GM12878 (cell line): ENCODE measurements around the gene RUNDC1. TPM values are rescaled to one million over a fixed set of nuclear protein-coding genes. Genes with fewer than 3 reads are reported as not detected.

Experiments
- ESRRA ChIP-seq: IDR thresholded peaks from 2 replicates; pipeline ENCODE4 v1.6.1; 2012; ENCODE audit warnings: mild to moderate bottlenecking, low read length, improper control_type of control experiment
- FOXK2 ChIP-seq: fragments of 450-650 bp; IDR thresholded peaks from 2 replicates; pipeline ENCODE4 v1.6.1; 2017; ENCODE audit warnings: mild to moderate bottlenecking, moderate library complexity
- HCFC1 ChIP-seq: fragments of 150-350 bp; IDR thresholded peaks from 2 replicates; pipeline ENCODE4 v1.6.1; 2014; ENCODE audit warnings: low read length
- HDAC2 ChIP-seq: fragments of 200-600 bp; sonication (generic); IDR thresholded peaks from 2 replicates; pipeline ENCODE4 v1.6.1; 2017
- IRF5 ChIP-seq: fragments of 450-650 bp; IDR thresholded peaks from 2 replicates; pipeline ENCODE4 v1.6.1; 2017; ENCODE audit warnings: borderline replicate concordance
- KAT2A ChIP-seq: conservative IDR thresholded peaks from 2 replicates; pipeline ENCODE4 v1.6.1; 2011; ENCODE audit warnings: low read depth, low read length; ENCODE audit not compliant: control insufficient read depth
- MEF2B ChIP-seq: fragments of 450-650 bp; IDR thresholded peaks from 2 replicates; pipeline ENCODE4 v1.6.1; 2018; ENCODE audit warnings: mild to moderate bottlenecking, moderate library complexity; ENCODE audit not compliant: partially characterized antibody, poor library complexity, severe bottlenecking
- MTA3 ChIP-seq: IDR thresholded peaks from 2 replicates; pipeline ENCODE4 v1.6.1; 2012; ENCODE audit warnings: low read length, inconsistent platforms, borderline replicate concordance
- NBN ChIP-seq: fragments of 450-650 bp; IDR thresholded peaks from 2 replicates; pipeline ENCODE4 v1.6.1; 2016
- NR2C2 ChIP-seq: IDR thresholded peaks from 2 replicates; pipeline ENCODE4 v1.6.1; 2011; ENCODE audit warnings: borderline replicate concordance, low read depth; ENCODE audit not compliant: control insufficient read depth, insufficient read length
- POLR2A ChIP-seq: IDR thresholded peaks from 2 replicates; pipeline ENCODE4 v1.6.1; 2011; ENCODE audit warnings: low read depth, mild to moderate bottlenecking, low read length
- RBBP5 ChIP-seq: fragments of 200-600 bp; sonication (generic); conservative IDR thresholded peaks from 2 replicates; pipeline ENCODE4 v1.6.1; 2016
- SIX5 ChIP-seq: IDR thresholded peaks from 2 replicates; pipeline ENCODE4 v1.6.1; 2011; ENCODE audit warnings: mild to moderate bottlenecking, low read depth, low read length, moderate library complexity; ENCODE audit not compliant: severe bottlenecking
- SREBF2 ChIP-seq: IDR thresholded peaks from 2 replicates; pipeline ENCODE4 v1.6.1; 2012; ENCODE audit warnings: mild to moderate bottlenecking, low read length
- SUZ12 ChIP-seq: fragments of 200-600 bp; sonication (generic); IDR thresholded peaks from one replicate; pipeline ENCODE4 v1.6.1; 2018; ENCODE audit warnings: antibody characterized with exemption, mild to moderate bottlenecking; ENCODE audit not compliant: unreplicated experiment
- ZNF207 ChIP-seq: fragments of 450-650 bp; IDR thresholded peaks from 2 replicates; pipeline ENCODE4 v1.6.1; 2014; ENCODE audit warnings: antibody characterized with exemption, mild to moderate bottlenecking, borderline replicate concordance
- polyA plus RNA-seq, 11 experiments: library from polyadenylated mRNA; depleted of rRNA in 4 of 11; unstranded in 6 of 11; stranded (reverse) in 5 of 11; fragments of >200 nt; fragmentation: Nextera tagmentation in 4 of 11; fragmentation: Illumina TruSeq in 1 of 11; extraction: Ambion mirVana in 4 of 11; extraction: Trizol in 1 of 11; gene quantifications; 1 replicate in 1 of 11; 2 replicates in 10 of 11; pipeline versions ENCODE4 v1.2.1 to v1.2.3, GENCODE V29; 2011 to 2016; ENCODE audit warnings: inconsistent platforms in 2 of 11, missing spikeins in 2 of 11, low read depth in 1 of 11
- total RNA-seq, 4 experiments: library from RNA; depleted of rRNA in 3 of 4; stranded (reverse); fragments of >200 nt in 3 of 4; fragmentation: Illumina TruSeq in 1 of 4; extraction: Trizol in 1 of 4; gene quantifications; 2 replicates each; pipeline versions ENCODE4 v1.2.1 to v1.2.3, GENCODE V29; 2013 to 2021
- TF ChIP-seq, protein P1 (sequence below): IDR thresholded peaks from 2 replicates; pipeline ENCODE4 v1.6.1; 2011; ENCODE audit warnings: borderline replicate concordance, low read depth, mild to moderate bottlenecking, moderate library complexity, mixed read lengths, low read length; ENCODE audit not compliant: insufficient read depth; ENCODE audit errors: extremely low read length
- TF ChIP-seq, protein P2 (sequence below): fragments of 450-650 bp; IDR thresholded peaks from 2 replicates; pipeline ENCODE4 v1.6.1; 2017; ENCODE audit warnings: mild to moderate bottlenecking, moderate library complexity
- TF ChIP-seq, protein P3 (sequence below): fragments of 150-350 bp; IDR thresholded peaks from 2 replicates; pipeline ENCODE4 v1.6.1; 2016; ENCODE audit warnings: low read depth, low read length

Gene RUNDC1
- total and polyA plus RNA-seq, 10 of the 15 experiments (the other 5 are each of a cell fraction or from before 2014, with no cell fraction given): 2.9 to 15.6 (median 8.2) TPM

GRCh38 chr17:43024407-43025289 lies 44.3 kb downstream of the RUNDC1 start, which contains the start of gene RND2 (continued):
- TF ChIP-seq, protein P1, sequence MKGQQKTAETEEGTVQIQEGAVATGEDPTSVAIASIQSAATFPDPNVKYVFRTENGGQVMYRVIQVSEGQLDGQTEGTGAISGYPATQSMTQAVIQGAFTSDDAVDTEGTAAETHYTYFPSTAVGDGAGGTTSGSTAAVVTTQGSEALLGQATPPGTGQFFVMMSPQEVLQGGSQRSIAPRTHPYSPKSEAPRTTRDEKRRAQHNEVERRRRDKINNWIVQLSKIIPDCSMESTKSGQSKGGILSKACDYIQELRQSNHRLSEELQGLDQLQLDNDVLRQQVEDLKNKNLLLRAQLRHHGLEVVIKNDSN: no peak
- TF ChIP-seq, protein P2, sequence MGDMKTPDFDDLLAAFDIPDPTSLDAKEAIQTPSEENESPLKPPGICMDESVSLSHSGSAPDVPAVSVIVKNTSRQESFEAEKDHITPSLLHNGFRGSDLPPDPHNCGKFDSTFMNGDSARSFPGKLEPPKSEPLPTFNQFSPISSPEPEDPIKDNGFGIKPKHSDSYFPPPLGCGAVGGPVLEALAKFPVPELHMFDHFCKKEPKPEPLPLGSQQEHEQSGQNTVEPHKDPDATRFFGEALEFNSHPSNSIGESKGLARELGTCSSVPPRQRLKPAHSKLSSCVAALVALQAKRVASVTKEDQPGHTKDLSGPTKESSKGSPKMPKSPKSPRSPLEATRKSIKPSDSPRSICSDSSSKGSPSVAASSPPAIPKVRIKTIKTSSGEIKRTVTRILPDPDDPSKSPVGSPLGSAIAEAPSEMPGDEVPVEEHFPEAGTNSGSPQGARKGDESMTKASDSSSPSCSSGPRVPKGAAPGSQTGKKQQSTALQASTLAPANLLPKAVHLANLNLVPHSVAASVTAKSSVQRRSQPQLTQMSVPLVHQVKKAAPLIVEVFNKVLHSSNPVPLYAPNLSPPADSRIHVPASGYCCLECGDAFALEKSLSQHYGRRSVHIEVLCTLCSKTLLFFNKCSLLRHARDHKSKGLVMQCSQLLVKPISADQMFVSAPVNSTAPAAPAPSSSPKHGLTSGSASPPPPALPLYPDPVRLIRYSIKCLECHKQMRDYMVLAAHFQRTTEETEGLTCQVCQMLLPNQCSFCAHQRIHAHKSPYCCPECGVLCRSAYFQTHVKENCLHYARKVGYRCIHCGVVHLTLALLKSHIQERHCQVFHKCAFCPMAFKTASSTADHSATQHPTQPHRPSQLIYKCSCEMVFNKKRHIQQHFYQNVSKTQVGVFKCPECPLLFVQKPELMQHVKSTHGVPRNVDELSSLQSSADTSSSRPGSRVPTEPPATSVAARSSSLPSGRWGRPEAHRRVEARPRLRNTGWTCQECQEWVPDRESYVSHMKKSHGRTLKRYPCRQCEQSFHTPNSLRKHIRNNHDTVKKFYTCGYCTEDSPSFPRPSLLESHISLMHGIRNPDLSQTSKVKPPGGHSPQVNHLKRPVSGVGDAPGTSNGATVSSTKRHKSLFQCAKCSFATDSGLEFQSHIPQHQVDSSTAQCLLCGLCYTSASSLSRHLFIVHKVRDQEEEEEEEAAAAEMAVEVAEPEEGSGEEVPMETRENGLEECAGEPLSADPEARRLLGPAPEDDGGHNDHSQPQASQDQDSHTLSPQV: no peak
- peak; percentile 73; the same call in 1 of the 2 replicates for TF ChIP-seq ZNF207
- no peak for TF ChIP-seq ESRRA
- TF ChIP-seq, protein P3, sequence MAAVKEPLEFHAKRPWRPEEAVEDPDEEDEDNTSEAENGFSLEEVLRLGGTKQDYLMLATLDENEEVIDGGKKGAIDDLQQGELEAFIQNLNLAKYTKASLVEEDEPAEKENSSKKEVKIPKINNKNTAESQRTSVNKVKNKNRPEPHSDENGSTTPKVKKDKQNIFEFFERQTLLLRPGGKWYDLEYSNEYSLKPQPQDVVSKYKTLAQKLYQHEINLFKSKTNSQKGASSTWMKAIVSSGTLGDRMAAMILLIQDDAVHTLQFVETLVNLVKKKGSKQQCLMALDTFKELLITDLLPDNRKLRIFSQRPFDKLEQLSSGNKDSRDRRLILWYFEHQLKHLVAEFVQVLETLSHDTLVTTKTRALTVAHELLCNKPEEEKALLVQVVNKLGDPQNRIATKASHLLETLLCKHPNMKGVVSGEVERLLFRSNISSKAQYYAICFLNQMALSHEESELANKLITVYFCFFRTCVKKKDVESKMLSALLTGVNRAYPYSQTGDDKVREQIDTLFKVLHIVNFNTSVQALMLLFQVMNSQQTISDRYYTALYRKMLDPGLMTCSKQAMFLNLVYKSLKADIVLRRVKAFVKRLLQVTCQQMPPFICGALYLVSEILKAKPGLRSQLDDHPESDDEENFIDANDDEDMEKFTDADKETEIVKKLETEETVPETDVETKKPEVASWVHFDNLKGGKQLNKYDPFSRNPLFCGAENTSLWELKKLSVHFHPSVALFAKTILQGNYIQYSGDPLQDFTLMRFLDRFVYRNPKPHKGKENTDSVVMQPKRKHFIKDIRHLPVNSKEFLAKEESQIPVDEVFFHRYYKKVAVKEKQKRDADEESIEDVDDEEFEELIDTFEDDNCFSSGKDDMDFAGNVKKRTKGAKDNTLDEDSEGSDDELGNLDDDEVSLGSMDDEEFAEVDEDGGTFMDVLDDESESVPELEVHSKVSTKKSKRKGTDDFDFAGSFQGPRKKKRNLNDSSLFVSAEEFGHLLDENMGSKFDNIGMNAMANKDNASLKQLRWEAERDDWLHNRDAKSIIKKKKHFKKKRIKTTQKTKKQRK: no peak
- TF ChIP-seq KAT2A: no peak
- no peak; the same call in 1 of the 2 replicates for TF ChIP-seq HCFC1
- no peak for TF ChIP-seq MTA3
- no peak for TF ChIP-seq SIX5
- TF ChIP-seq NR2C2: no peak
- 0 out of 2 replicates have a peak, but pooled peaks have one; percentile 54 for TF ChIP-seq NBN
- peak; percentile 33 for TF ChIP-seq MEF2B
- TF ChIP-seq RBBP5: no peak
- no peak for TF ChIP-seq POLR2A
- no peak for TF ChIP-seq SUZ12
- peak; percentile 32; the same call in 1 of the 2 replicates for TF ChIP-seq FOXK2
- no peak for TF ChIP-seq HDAC2
- TF ChIP-seq SREBF2: no peak
- TF ChIP-seq IRF5: no peak
